AG09309 (cell line): ENCODE measurements around the gene IKZF3.
"Not testable (repeated sequence)": the region's sequence is repeated elsewhere in the genome, so short reads cannot be mapped to it uniquely, and the experiment has no call there.

Source experiments
- DNase-seq: peaks from one replicate; pipeline ENCODE4 v3.0.0-alpha.2; 2010; ENCODE audit warnings: low read depth
- H3K4me3 ChIP-seq: 2 replicates; pipeline ENCODE4 v1.5.1; 2011; ENCODE audit warnings: mild to moderate bottlenecking, low read depth, low read length, moderate library complexity; ENCODE audit not compliant: control insufficient read depth
- CTCF ChIP-seq: IDR thresholded peaks from 2 replicates; pipeline ENCODE4 v1.5.1; 2011; ENCODE audit warnings: mild to moderate bottlenecking, low read depth, low read length, inconsistent platforms; ENCODE audit not compliant: insufficient read depth, control insufficient read depth; ENCODE audit errors: missing control alignments

The IKZF3 gene

GRCh38 chr17:39726617-39727016, 137.5 kb downstream of the IKZF3 start:
- no peak for TF ChIP-seq CTCF
- DNase-seq = no peak
- no peak overlapping the region for H3K4me3 ChIP-seq

GRCh38 chr17:39725923-39726322, 138.2 kb downstream of the IKZF3 start:
- H3K4me3 ChIP-seq, DNase-seq: not testable (repeated sequence)

- H3K4me3 ChIP-seq = no peak overlapping the region
- no peak for DNase-seq
- no peak for TF ChIP-seq CTCF
Measured at GRCh38 chr17:39724731-39725130, 139.4 kb downstream of the IKZF3 start.

- H3K4me3 ChIP-seq = no peak overlapping the region
- no peak for TF ChIP-seq CTCF
- no peak for DNase-seq
Measured at GRCh38 chr17:39722965-39723848, 140.9 kb downstream of the IKZF3 start.

- no peak overlapping the region for H3K4me3 ChIP-seq
- no peak for TF ChIP-seq CTCF
- DNase-seq = no peak
Measured at GRCh38 chr17:39722104-39722503, 142.0 kb downstream of the IKZF3 start.

- H3K4me3 ChIP-seq = no peak overlapping the region
- TF ChIP-seq CTCF = no peak
- no peak for DNase-seq
Measured at GRCh38 chr17:39719563-39720355, 144.4 kb downstream of the IKZF3 start.

GRCh38 chr17:39717660-39718059, 146.5 kb downstream of the IKZF3 start:
- DNase-seq = no peak
- no peak overlapping the region for H3K4me3 ChIP-seq
- no peak for TF ChIP-seq CTCF
